IMR-90 (cell line): ENCODE data around the gene RAC3. TPM values are rescaled to one million over a fixed set of nuclear protein-coding genes. Genes with fewer than 3 reads are reported as not detected.

Experiments
- ATAC-seq: fragments of 200-7000 bp; cut with Tn5 transposase; 2 replicates; pipeline ENCODE4 v1.9.1; 2020; ENCODE audit warnings: low read depth, mild to moderate bottlenecking, moderate library complexity
- BruUV-seq: library from RNA; stranded (reverse); fragments of 400-500 nt; replicated peaks from 2 replicates; lab custom pipeline; 2021; lab: Mats Ljungman, UMichigan
- CTCF ChIA-PET: fragments of 300-600 bp; formaldehyde crosslinking; extraction: SDS; loops from one replicate; lab custom pipeline; 2021; ENCODE audit warnings: antibody characterized with exemption; lab: Yijun Ruan, JAX
- POLR2A ChIA-PET: fragments of 300-600 bp; sonication (Branson Sonifier 250); formaldehyde crosslinking; loops from one replicate; lab custom pipeline; 2022; ENCODE audit warnings: antibody characterized with exemption; ENCODE audit not compliant: unreplicated experiment; lab: Charles Lee
- DNase-seq: peaks from one replicate; pipeline ENCODE4 v3.0.0; 2013
- H2AFZ ChIP-seq: replicated peaks from 2 replicates; pipeline ENCODE3; 2013; ENCODE audit warnings: low read length, mild to moderate bottlenecking; ENCODE audit not compliant: poor library complexity
- H2AK5ac ChIP-seq: 2 replicates; pipeline ENCODE4 v1.6.1; 2013; ENCODE audit warnings: low read depth, low read length, inconsistent platforms
- H2AK9ac ChIP-seq: replicated peaks from 2 replicates; pipeline ENCODE3; 2013; ENCODE audit warnings: mild to moderate bottlenecking, low read depth, low read length, moderate library complexity; ENCODE audit not compliant: poor library complexity
- H2BK120ac ChIP-seq: 2 replicates; pipeline ENCODE4 v1.6.1; 2013; ENCODE audit warnings: low read depth, low read length, inconsistent platforms
- H2BK15ac ChIP-seq: 3 replicates; pipeline ENCODE4 v1.6.1; 2013; ENCODE audit warnings: low read depth, low read length, inconsistent platforms
- H2BK20ac ChIP-seq: 2 replicates; pipeline ENCODE4 v1.6.1; 2013; ENCODE audit warnings: low read depth, mild to moderate bottlenecking, inconsistent platforms, low read length, moderate library complexity
- H2BK5ac ChIP-seq: 2 replicates; pipeline ENCODE4 v1.6.1; 2013; ENCODE audit warnings: mild to moderate bottlenecking, low read depth, low read length, inconsistent platforms; ENCODE audit not compliant: poor library complexity, severe bottlenecking
- H3K14ac ChIP-seq: replicated peaks from 2 replicates; pipeline ENCODE4 v1.6.1; 2013; ENCODE audit warnings: low read depth, low read length, inconsistent platforms
- H3K18ac ChIP-seq: 2 replicates; pipeline ENCODE4 v1.6.1; 2013; ENCODE audit warnings: low read depth, low read length, control low read depth
- H3K23ac ChIP-seq: 2 replicates; pipeline ENCODE4 v1.6.1; 2013; ENCODE audit warnings: low read depth, low read length, inconsistent platforms
- H3K27ac ChIP-seq: 2 replicates; pipeline ENCODE4 v1.5.1; 2013; ENCODE audit warnings: mild to moderate bottlenecking, control low read depth, low read length; ENCODE audit not compliant: insufficient read depth
- H3K27me3 ChIP-seq: 2 replicates; pipeline ENCODE4 v1.6.1; 2013; ENCODE audit warnings: low read length; ENCODE audit not compliant: control insufficient read depth, insufficient read depth
- H3K36me3 ChIP-seq: 2 replicates; pipeline ENCODE4 v1.6.1; 2013; ENCODE audit warnings: low read length, mixed read lengths; ENCODE audit not compliant: control insufficient read depth, insufficient read depth
- H3K4ac ChIP-seq: 2 replicates; pipeline ENCODE4 v1.6.1; 2013; ENCODE audit warnings: low read depth, low read length, inconsistent platforms
- H3K4me1 ChIP-seq: 2 replicates; pipeline ENCODE4 v1.6.1; 2013; ENCODE audit warnings: low read length, mixed read lengths; ENCODE audit not compliant: control insufficient read depth, insufficient read depth
- H3K4me2 ChIP-seq: 2 replicates; pipeline ENCODE4 v1.6.1; 2013; ENCODE audit warnings: low read depth, mild to moderate bottlenecking, control low read depth, low read length, moderate library complexity
- H3K4me3 ChIP-seq: 2 replicates; pipeline ENCODE4 v1.5.1; 2013; ENCODE audit warnings: low read depth, mild to moderate bottlenecking, control low read depth, low read length, moderate library complexity; ENCODE audit not compliant: insufficient read depth
- H3K56ac ChIP-seq: 2 replicates; pipeline ENCODE4 v1.6.1; 2013; ENCODE audit warnings: low read length, inconsistent platforms; ENCODE audit not compliant: insufficient read depth; ENCODE audit errors: extremely low read depth
- H3K79me1 ChIP-seq, 2 experiments: 2 replicates each; pipeline ENCODE4 v1.6.1; 2013; ENCODE audit warnings: low read length in 2 of 2, inconsistent platforms in 1 of 2, low read depth in 1 of 2
- H3K9ac ChIP-seq: 2 replicates; pipeline ENCODE4 v1.6.1; 2013; ENCODE audit warnings: low read depth, low read length, control low read depth
- H3K9me1 ChIP-seq: 2 replicates; pipeline ENCODE4 v1.6.1; 2013; ENCODE audit warnings: low read length, inconsistent platforms; ENCODE audit not compliant: insufficient read depth
- H3K9me3 ChIP-seq: 2 replicates; pipeline ENCODE4 v1.6.1; 2013; ENCODE audit warnings: low read length; ENCODE audit not compliant: control insufficient read depth, insufficient read depth
- H4K20me1 ChIP-seq: 2 replicates; pipeline ENCODE4 v1.6.1; 2013; ENCODE audit warnings: low read length, inconsistent platforms; ENCODE audit not compliant: insufficient read depth
- H4K5ac ChIP-seq: 2 replicates; pipeline ENCODE4 v1.6.1; 2013; ENCODE audit warnings: mild to moderate bottlenecking, low read depth, low read length, control low read depth
- H4K8ac ChIP-seq, 2 experiments: 2 replicates each; pipeline ENCODE4 v1.6.1; 2013; ENCODE audit warnings: low read depth in 2 of 2, low read length in 2 of 2, control low read depth in 1 of 2, inconsistent platforms in 1 of 2
- H4K91ac ChIP-seq: 2 replicates; pipeline ENCODE4 v1.6.1; 2013; ENCODE audit warnings: low read depth, low read length, inconsistent platforms; ENCODE audit not compliant: insufficient read depth
- BHLHE40 ChIP-seq: fragments of 150-350 bp; IDR thresholded peaks from 2 replicates; pipeline ENCODE4 v1.6.1; 2016; ENCODE audit warnings: mild to moderate bottlenecking, low read depth, low read length
- CEBPB ChIP-seq: IDR thresholded peaks from 2 replicates; pipeline ENCODE4 v1.6.1; 2012; ENCODE audit warnings: low read depth, low read length, improper control_type of control experiment
- CTCF ChIP-seq: conservative IDR thresholded peaks from 2 replicates; pipeline ENCODE4 v1.5.1; 2012; ENCODE audit warnings: mild to moderate bottlenecking, low read depth, low read length, improper control_type of control experiment
- ELK1 ChIP-seq: fragments of 150-350 bp; IDR thresholded peaks from 2 replicates; pipeline ENCODE4 v1.6.1; 2016; ENCODE audit warnings: low read depth, mild to moderate bottlenecking, low read length, moderate library complexity, borderline replicate concordance
- MAZ ChIP-seq: IDR thresholded peaks from 2 replicates; pipeline ENCODE4 v1.6.1; 2012; ENCODE audit warnings: low read depth, mild to moderate bottlenecking, low read length, improper control_type of control experiment, moderate library complexity, borderline replicate concordance
- MXI1 ChIP-seq: IDR thresholded peaks from 2 replicates; pipeline ENCODE4 v1.6.1; 2012; ENCODE audit warnings: low read depth, mild to moderate bottlenecking, low read length, moderate library complexity, borderline replicate concordance
- NFE2L2 ChIP-seq: fragments of 150-350 bp; IDR thresholded peaks from 2 replicates; pipeline ENCODE4 v1.6.1; 2016; ENCODE audit warnings: low read depth, mild to moderate bottlenecking, low read length
- POLR2A ChIP-seq: IDR thresholded peaks from 2 replicates; pipeline ENCODE4 v1.6.1; 2012; ENCODE audit warnings: mild to moderate bottlenecking, low read depth, low read length
- RAD21 ChIP-seq: IDR thresholded peaks from 2 replicates; pipeline ENCODE4 v1.6.1; 2012; ENCODE audit warnings: low read length, improper control_type of control experiment
- RCOR1 ChIP-seq: IDR thresholded peaks from 2 replicates; pipeline ENCODE4 v1.6.1; 2012; ENCODE audit warnings: mild to moderate bottlenecking, low read length, improper control_type of control experiment; ENCODE audit not compliant: insufficient replicate concordance
- SMC3 ChIP-seq: fragments of 150-350 bp; IDR thresholded peaks from 2 replicates; pipeline ENCODE4 v1.6.1; 2016; ENCODE audit warnings: low read depth, mild to moderate bottlenecking, antibody characterized with exemption, low read length, moderate library complexity
- WGBS, 2 experiments: methylation state at CpG; one replicate each; pipeline versions ENCODE4 v1.1.5 to v1.1.7; 2013; ENCODE audit warnings: missing lambda C conversion rate in 2 of 2; ENCODE audit not compliant: insufficient read length in 1 of 2; ENCODE audit errors: extremely low coverage in 2 of 2; 5-methylcytosine and 5-hydroxymethylcytosine counted together
- dilution Hi-C: fragments of 300-500 bp; cut with HindIII; formaldehyde crosslinking; loops from one replicate; pipeline ENCODE4 v1.14.3; 2018; ENCODE audit warnings: low sequenced_read_pairs; ENCODE audit not compliant: unreplicated experiment
- in situ Hi-C: fragments of 300-500 bp; cut with MboI; formaldehyde crosslinking; loops from 3 replicates; pipeline ENCODE4 v1.14.3; 2019; ENCODE audit warnings: low sequenced_read_pairs, inconsistent platforms, mixed read lengths
- intact Hi-C: fragments of 100-400 bp; cut with micrococcal nuclease; formaldehyde crosslinking; loops from 2 replicates; pipeline ENCODE4 v1.10.0; 2022
- polyA plus RNA-seq, 3 experiments: library from polyadenylated mRNA; depleted of rRNA; stranded (reverse); fragments of >200 nt; gene quantifications; 2 replicates each; pipeline ENCODE4 v1.2.3, GENCODE V29; 2012; ENCODE audit warnings: low replicate concordance in 1 of 3
- total RNA-seq: library from RNA; depleted of rRNA; stranded (reverse); fragments of >200 nt; gene quantifications from 2 replicates; pipeline ENCODE4 v1.2.3, GENCODE V29; 2012

The RAC3 gene
- total and polyA plus RNA-seq, 2 of the 4 experiments (the other 2 are of a cell fraction): 5.7 to 23.4 TPM

GRCh38 chr17:82081966-82082365, 50.5 kb downstream of the RAC3 start:
- no peaks in the 10 kb centered on the region for H3K79me1 ChIP-seq
- ChIA-PET CTCF (no interaction called here), POLR2A (no interaction called here)
- dilution Hi-C loops (no loop called here), intact Hi-C loops (no loop called here), in situ Hi-C loops (no loop called here)
- no peak overlapping the region for H2BK5ac ChIP-seq
- no peak overlapping the region for H3K4me2 ChIP-seq
- ATAC-seq (no peak), DNase-seq (no peak)
- no peak overlapping the region for H3K23ac ChIP-seq
- no peak overlapping the region for H3K18ac ChIP-seq
- no peak overlapping the region for H4K91ac ChIP-seq
- no peak overlapping the region for H2AFZ ChIP-seq
- H3K9me1 ChIP-seq: no peaks in the 10 kb centered on the region
- H4K5ac ChIP-seq: no peak overlapping the region
- H2AK5ac ChIP-seq: no peak overlapping the region
- H4K8ac ChIP-seq: no peak overlapping the region
- no peaks in the 10 kb centered on the region for H3K9me3 ChIP-seq
- peaks cover 78% of the 10 kb centered on the region for H3K36me3 ChIP-seq
- H3K14ac ChIP-seq: no peak overlapping the region
- no peak overlapping the region for H3K56ac ChIP-seq
- TF ChIP-seq NFE2L2: no peak
- no peak for TF ChIP-seq CTCF
- no peak for TF ChIP-seq MAZ
- no peak for TF ChIP-seq SMC3
- no peak for TF ChIP-seq BHLHE40
- no peak for TF ChIP-seq RAD21
- TF ChIP-seq ELK1: no peak
- no peak for TF ChIP-seq POLR2A
- no peak for TF ChIP-seq CEBPB
- no peak for TF ChIP-seq RCOR1
- TF ChIP-seq MXI1: no peak
- no peak overlapping the region for H3K27ac ChIP-seq
- H2AK9ac ChIP-seq: no peak overlapping the region
- no TSS peak for BruUV-seq
- no peak overlapping the region for H2BK20ac ChIP-seq
- no peak overlapping the region for H3K4ac ChIP-seq
- no peaks in the 10 kb centered on the region for H3K4me1 ChIP-seq
- H2BK120ac ChIP-seq: no peak overlapping the region
- H3K27me3 ChIP-seq: no peaks in the 10 kb centered on the region
- H2BK15ac ChIP-seq: no peak overlapping the region
- 93% methylated on average over 16 of the region's 22 CpGs; no CpG with 5 or more reads in 1 of the 2 experiments for WGBS, 2 experiments
- H4K20me1 ChIP-seq: no peaks in the 10 kb centered on the region; the same call in none of the 2 replicates
- H3K9ac ChIP-seq: no peak overlapping the region
- no peak overlapping the region for H3K4me3 ChIP-seq
